LNCAP (cell line): Measurements from ENCODE around the gene PBLD.

Source experiments
- CTCF ChIP-seq: fragments of 450-650 bp; IDR thresholded peaks from 2 replicates; pipeline ENCODE4 v1.5.1; 2017; ENCODE audit warnings: mild to moderate bottlenecking

The PBLD gene

GRCh38 chr10:68284062-68285001, 48.4 kb downstream of the PBLD start:
- TF ChIP-seq CTCF = no peak

- no peak for TF ChIP-seq CTCF
Measured at GRCh38 chr10:68280758-68281157, 52.0 kb downstream of the PBLD start.

GRCh38 chr10:68276224-68276623, 56.5 kb downstream of the PBLD start:
- no peak for TF ChIP-seq CTCF

GRCh38 chr10:68275600-68276126, 57.1 kb downstream of the PBLD start:
- no peak for TF ChIP-seq CTCF

- TF ChIP-seq CTCF = no peak
Measured at GRCh38 chr10:68272833-68273232, 59.9 kb downstream of the PBLD start.

GRCh38 chr10:68271196-68271882, 61.4 kb downstream of the PBLD start:
- TF ChIP-seq CTCF = no peak

GRCh38 chr10:68269562-68270290, 63.0 kb downstream of the PBLD start:
- no peak for TF ChIP-seq CTCF
